IPS-18c (cell line): Measurements from ENCODE around the gene ACTR6.
"Not testable (repeated sequence)": the region's sequence is repeated elsewhere in the genome, so short reads cannot be mapped to it uniquely, and the experiment has no call there.

Experiments used
- H3K4me3 ChIP-seq: 2 replicates; pipeline ENCODE4 v1.7.0; 2013; ENCODE audit warnings: low read depth, mild to moderate bottlenecking, low read length, moderate library complexity; ENCODE audit not compliant: insufficient read depth
- H3K9me3 ChIP-seq: one replicate; pipeline ENCODE4 v1.6.1; 2013; ENCODE audit warnings: mild to moderate bottlenecking, low read length, moderate library complexity; ENCODE audit not compliant: control insufficient read depth, insufficient read depth

The ACTR6 gene

DNA sequence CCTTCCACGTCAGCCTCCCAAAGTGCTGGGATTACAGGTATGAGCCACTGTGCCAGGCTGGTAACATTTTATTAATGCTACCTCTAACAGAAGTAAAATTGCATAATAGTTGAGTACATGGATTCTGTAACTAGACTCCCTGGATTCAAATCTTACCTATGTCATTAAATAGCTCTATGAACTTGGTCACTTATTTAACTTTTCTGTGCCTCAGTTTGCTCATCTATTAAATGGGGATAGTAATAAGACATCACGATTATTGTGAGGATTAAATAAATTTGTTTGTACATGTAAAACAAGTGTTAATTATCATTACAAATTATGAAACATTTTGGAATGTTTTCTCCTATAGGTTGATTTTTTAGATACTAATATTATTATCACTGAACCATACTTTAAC, 6.7 kb downstream of the ACTR6 start:
- H3K4me3 ChIP-seq = no peak overlapping the region
- H3K9me3 ChIP-seq = no peaks in the 10 kb centered on the region

DNA sequence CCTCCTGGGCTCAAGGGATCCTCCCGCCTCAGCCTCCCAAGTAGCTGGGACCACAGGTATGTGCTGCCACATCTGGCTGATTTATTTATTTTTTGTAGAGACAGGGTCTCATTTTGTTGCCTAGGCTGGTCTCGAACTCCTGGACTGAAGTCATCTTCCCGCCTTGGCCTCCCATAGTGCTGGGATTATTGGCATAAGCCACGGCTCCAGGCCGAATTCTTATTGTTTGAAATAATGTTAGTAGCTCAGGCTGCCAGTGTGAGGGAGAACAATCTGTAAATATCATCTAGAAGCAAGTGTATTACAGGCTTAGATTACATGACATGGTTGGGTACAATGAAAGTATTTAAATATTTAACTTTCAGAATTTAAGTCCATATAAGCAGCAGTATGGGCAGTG, 8.2 kb downstream of the ACTR6 start:
- H3K9me3 ChIP-seq = no peaks in the 10 kb centered on the region
- no peak overlapping the region for H3K4me3 ChIP-seq

DNA sequence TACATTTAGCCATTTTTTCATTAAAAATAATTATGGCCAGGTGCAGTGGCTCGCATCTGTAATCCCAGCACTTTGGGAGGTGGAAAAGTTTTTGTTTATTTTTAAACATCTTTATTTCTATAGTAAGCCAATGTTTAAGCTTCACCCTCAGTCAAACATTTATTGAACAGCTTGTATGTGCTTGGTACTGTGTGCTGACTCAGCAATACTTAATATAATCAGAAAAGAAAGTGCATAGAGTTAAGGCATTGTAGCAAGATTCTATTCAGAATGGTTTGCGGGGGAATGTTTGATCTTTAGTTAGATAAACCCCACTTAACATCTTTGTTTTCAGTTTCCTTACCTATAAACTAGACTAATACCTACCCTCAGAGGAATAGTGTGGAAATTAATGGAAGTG, 11.1 kb downstream of the ACTR6 start:
- no peak overlapping the region for H3K4me3 ChIP-seq

DNA sequence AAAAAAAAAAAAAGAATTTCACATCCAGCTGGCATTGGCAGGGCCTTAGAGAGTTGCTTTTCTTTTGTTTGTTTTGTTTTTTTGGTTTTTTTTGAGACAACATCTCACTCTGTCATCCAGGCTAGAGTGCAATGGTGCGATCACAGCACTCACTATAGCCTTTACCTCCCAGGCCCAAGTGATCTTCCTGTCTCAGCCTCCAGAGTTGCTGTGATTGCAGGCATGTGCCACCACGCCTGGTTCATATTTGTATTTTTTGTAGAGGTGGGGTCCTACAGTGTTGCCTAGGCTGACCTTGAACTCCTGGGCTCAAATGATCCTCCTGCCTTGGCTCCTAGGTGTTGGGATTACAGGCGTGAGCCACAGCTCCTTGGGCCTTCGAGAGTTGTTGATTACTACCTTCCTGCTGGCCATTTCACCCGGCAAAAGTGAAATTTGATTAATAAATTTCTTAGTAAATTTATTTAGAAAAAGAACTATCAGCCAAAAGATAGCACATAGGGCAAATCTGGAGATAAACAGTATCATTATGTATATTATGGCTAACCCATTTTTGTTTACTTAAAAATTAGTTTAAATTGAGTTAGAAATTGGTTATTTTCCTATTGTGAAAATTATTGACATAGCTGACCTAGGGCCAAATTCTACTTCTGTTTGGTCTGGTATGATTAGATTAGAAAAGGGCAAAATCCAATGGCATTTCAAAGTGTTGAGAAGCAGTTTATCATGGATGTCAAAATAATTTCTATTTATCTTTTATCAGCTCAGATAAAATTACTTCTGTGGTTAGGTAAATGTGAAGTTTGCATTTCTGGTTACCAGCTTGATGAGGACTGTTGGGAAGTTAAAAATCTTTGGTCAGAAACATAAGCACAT, 12.6 kb downstream of the ACTR6 start:
- no peak overlapping the region for H3K4me3 ChIP-seq
- no peaks in the 10 kb centered on the region for H3K9me3 ChIP-seq

More for the DNA sequence above, 11.1 kb downstream of the ACTR6 start:
- no peaks in the 10 kb centered on the region for H3K9me3 ChIP-seq

DNA sequence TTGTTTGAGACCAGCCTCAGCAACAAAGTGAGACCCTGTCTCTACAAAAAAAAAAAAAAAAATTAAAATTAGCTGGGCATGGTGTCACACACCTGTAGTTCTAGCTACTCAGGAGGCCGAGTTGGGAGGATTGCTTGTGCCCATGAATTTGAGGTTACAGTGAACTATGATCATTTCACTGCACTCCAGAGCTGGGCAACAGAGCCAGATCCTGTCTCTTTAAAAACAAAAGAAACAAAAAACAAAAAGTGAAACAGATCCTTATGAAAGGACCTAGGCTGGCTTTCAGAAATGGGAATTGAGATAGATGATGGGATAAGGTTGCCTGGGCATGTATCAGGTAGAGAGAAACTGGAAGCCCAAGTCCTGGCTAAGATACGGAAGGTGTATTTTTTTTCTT, 13.9 kb downstream of the ACTR6 start:
- H3K9me3 ChIP-seq = no peaks in the 10 kb centered on the region
- no peak overlapping the region for H3K4me3 ChIP-seq

DNA sequence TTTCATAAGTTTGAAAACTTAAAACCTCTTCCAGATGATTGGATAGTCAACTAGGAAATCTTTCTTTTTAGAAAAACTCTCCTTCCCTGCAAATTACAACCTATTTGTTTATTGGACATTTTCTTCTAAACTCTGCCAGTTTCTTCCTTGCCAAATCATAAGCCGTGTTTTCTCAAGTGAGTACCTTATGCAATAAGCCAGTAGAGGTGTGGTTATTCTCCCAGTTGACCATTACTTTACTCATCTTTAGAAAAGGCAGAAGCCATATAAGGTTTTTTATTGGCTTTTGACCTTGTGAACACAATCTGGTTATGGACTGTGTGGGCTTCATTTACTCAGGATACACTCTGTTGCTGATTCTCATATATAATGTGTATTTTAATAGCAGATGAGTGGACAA, 14.6 kb downstream of the ACTR6 start:
- H3K4me3 ChIP-seq = no peak overlapping the region
- no peaks in the 10 kb centered on the region for H3K9me3 ChIP-seq

DNA sequence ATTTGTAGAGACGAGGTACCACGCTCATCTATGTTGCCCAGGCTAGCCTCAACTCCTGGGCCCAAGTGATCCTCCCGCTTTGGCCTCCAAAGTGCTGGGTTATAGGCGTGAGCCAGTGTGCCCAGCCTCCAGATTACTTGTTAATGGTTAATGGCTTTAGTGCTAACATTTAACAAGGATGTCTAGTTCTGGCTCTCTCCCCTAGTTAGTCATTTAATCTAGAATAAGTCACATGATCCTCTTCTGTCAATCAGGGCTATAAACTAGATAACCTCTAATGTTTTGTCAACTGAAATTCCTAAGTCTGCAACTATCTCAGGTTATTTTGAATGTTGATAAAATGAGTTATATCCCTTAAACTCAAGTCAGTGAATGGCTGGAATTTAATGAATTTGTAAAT, 15.7 kb downstream of the ACTR6 start:
- no peak overlapping the region for H3K4me3 ChIP-seq
- H3K9me3 ChIP-seq = no peaks in the 10 kb centered on the region

DNA sequence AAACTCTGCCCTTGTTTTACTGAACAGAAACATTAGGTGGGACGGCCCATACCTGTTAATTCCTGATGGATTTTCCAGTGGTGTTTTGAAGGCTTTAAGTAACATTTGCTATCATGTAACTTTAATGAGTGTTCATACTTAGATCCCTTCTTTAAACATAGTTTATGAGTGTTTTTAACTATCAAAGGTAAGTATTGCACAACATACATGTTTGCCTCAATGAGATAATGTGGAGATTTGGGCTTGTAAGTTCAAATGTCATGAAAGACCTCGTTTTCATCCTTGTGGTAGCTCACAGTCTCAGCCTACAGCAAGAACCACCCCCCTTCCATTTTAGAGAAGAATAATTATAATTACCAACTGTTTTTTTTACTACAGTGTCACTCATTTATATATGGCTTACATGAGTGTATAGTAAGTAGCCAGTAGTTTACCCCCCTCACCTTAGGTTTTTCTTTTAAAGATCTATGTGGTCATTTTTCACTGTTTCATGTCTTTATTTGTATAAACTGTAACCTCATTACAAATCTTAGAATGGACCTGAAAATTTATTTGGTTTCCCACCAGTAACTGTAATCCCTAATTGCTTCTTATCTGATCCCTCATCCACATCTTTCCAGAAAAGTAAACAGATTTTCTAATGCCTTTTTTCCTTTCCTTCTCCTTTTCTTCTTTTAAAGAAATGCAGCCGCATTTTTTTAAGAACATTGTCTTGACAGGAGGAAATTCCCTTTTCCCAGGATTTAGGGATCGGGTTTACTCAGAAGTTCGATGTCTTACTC, 18.9 kb downstream of the ACTR6 start:
- Histone ChIP-seq H3K9me3 (no peaks in the 10 kb centered on the region), H3K4me3 (no peak overlapping the region)

DNA sequence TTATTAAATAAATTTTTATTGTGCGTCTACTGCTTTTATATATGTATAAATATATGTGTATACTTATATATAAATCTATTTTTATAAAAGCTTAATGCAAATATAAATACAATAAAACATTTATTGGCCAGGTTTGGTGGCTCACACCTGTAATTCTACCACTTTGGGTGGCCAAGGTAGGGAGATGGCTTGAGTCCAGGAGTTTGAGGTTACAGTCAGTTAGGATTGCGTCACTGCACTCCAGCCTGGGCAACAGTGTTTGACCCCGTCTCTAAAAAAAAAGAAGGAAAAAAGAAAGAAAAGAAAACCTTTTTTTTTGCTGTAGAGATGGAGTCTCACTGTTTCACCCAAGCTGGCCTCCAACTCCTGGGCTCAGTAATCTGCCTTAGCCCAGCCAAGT, 20.9 kb downstream of the ACTR6 start:
- Histone ChIP-seq H3K9me3 (no peaks in the 10 kb centered on the region), H3K4me3 (no peak overlapping the region)

DNA sequence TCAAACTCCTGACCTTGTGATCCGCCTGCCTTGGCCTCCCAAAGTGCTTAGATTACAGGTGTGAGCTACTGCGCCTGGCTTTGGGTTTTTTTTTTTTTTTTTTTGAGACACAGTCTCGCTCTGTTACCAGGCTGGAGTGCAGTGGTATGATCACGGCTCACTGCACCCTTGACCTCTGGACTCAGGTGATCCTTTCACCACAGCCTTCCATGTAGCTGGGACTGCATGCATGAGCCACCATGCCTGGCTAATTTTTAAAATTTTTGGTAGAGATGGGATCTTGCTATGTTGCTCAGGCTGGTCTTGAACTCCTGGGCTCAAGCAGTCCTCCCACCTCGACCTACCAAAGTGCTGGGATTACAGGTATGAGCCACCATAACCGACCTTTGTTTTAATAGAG, 21.6 kb downstream of the ACTR6 start:
- not testable (repeated sequence) for H3K9me3 ChIP-seq, H3K4me3 ChIP-seq

DNA sequence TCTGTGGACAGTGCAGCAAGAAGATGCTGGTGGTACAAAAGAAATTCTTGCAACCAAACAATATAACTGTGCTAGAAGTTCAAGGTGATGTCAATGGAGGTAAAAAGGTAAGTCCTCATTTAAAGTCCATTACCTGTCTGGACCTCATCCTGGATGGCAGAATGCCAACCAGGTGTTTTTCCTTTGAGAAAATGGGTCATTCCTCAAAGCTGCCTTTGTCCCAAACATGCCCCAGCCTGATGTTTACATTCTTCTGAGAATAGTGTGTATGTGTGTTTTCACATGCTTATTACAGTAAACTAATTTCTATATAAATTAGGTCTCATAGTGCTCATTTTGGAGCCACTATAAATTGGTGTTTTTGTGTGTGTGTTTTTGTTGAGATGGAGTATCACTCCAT, 24.9 kb downstream of the ACTR6 start:
- no peaks in the 10 kb centered on the region for H3K9me3 ChIP-seq
- H3K4me3 ChIP-seq = no peak overlapping the region

DNA sequence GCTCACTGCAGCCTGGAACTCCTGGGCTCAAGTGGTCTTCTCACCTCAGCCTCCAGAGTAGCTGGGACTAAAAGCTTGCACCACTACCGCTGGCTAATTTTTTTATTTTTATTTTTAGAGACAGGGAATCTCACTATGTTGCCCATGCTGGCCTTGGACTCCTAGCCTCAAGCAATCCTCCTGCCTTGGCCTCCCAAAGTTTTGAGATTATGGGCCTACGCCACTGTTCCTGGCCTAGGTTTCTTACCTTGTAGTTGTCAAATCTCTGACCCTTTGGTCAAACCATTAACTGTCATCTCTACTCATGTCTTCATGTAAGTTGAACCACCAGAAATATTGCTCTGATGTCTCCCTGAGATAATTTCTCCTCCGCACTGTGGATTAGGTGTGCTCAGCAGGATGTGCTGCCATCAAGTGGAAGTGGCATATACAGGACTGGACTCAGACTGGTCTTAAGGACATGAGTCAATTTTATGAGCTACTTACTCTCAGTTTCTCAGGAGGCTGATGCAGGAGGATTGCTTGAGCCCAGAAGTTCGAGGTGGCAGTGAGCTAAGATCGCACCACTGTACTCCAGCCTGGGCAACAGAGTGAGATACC, 28.5 kb downstream of the ACTR6 start:
- no peaks in the 10 kb centered on the region for H3K9me3 ChIP-seq
- H3K4me3 ChIP-seq = no peak overlapping the region

DNA sequence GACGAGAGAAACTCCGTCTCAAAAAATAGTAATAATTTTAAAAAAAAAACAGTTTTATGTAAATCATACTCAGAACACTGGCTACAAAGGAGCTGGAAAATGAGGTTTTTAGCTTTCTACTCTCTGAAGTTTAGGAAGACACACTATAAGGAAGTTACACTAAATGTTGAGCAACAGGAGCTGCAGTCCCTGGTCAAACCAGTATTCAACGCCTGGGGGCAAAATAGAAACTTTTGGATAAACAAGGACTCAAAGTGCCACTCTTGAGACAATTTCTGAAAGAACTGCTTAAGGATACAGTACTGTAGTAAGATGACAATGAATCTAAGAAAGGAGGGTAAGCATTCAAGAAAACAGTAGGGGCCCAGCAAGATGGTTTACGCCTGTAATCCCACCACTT, 29.3 kb downstream of the ACTR6 start:
- Histone ChIP-seq H3K9me3 (no peaks in the 10 kb centered on the region), H3K4me3 (no peak overlapping the region)

DNA sequence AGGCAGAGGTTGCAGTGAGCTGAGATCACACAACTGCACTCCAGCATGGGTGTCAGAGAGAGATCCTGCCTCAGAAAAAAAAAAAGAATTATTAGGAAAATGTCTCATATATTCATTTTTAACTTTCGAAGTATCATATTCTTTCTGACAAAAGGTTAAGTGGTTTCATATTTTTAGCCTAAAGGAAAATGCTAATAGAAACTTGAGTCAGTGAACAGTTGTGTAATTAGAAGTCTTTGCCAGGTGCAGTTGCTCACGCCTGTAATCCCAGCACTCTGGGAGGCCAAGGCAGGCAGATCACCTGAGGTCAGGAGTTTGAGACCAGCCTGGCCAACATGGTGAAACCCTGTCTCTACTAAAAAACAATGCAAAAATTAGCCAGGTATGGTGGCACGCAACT, 31.3 kb downstream of the ACTR6 start:
- not testable (repeated sequence) for H3K9me3 ChIP-seq, H3K4me3 ChIP-seq

DNA sequence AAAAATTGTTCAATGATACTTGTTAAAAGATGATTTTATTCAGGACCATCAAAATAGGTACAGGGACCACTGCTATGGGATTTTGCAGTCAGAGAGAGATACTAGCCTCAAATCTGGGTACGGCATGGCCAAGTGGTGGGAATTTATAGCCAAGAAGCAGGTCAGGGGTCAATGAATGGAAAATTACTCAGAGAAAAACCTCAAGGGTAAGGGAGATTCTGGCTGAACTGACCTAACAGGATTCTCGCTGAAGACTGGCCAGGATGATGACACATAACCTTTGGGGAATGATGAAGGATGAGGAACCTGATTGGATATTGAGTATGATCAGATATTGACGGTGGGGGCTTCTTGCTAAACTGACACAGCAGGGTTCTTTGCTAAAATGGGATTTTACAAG, 33.6 kb downstream of the ACTR6 start:
- no peak overlapping the region for H3K4me3 ChIP-seq

DNA sequence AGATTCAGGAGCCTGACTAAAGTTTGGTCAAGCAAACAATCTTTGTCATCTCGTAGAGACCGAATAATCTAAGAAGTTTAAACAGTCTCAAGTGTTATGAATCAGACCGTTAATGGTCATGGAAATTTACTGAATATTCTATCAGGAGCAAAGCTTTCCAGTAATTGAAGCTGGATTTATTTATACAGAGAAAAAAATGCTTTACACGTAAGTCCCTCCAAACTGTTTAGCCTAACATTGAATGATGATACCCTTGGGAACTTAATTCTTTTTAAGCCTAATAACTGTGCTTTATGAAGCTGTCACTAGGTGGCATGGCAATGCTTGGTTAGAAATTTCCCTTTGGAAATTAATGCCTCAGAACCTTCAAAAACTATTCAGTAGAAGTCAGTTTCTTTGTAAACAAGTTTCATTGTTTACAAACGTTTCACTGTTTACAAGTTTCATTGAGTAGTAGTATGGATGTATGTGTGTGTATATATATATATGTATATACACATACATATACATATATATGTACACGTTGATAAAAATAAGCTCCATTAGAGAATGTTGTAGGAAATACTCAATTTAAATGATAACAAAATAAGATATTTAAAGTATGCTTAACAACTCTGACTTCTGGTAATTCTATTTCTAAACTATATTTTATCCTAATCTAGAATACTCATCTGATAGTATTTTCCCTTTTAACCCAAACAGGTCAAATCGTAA, 34.1 kb downstream of the ACTR6 start:
- Histone ChIP-seq H3K4me3 (no peak overlapping the region), H3K9me3 (no peaks in the 10 kb centered on the region)

More for the DNA sequence above, 33.6 kb downstream of the ACTR6 start:
- no peaks in the 10 kb centered on the region for H3K9me3 ChIP-seq

DNA sequence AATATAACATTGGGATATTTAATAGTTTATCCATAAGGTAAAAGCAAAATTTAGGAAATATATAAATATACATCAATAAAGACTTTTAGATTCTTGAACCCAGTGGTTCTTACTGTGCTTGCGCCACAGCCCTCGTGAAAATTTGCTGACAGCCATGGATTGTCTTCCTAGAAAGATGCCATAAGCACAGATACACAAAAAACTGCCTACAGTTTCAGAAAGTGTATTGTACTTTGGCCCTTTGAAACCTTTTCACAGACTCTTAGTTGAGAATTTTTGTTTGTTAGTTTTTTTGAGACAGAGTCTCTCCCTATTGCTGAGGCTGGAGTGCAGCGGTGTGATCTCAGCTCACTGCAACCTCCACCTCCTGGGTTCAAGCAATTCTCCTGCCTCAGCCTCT, 38.2 kb downstream of the ACTR6 start:
- no peaks in the 10 kb centered on the region for H3K9me3 ChIP-seq
- no peak overlapping the region for H3K4me3 ChIP-seq
